Measurements from ENCODE around the gene PELI2. TPM values are rescaled to one million over a fixed set of nuclear protein-coding genes. Genes with fewer than 3 reads are reported as not detected.

The PELI2 gene
- total RNA-seq, 3 donors from 2014 or later: 14.3 to 33.4 (median 30.8) TPM

GRCh38 chr14:56268039-56268438 lies 149.8 kb downstream of the PELI2 start:
- no peaks in the 10 kb centered on the region for H3K4me1 ChIP-seq (ENCODE audit: low read depth)
- intact Hi-C loops (cut with DNase I, micrococcal nuclease): no loop called here
- H3K36me3 ChIP-seq (ENCODE audit: low read depth): no peaks in the 10 kb centered on the region
- ATAC-seq (no peak), DNase-seq (no peak)
- H3K4me3 ChIP-seq: no peak overlapping the region
- TF ChIP-seq CTCF (IDR thresholded peaks at IDR 0.05): no peak
- H3K9me3 ChIP-seq: no peaks in the 10 kb centered on the region

- ATAC-seq: no peak
- intact Hi-C loops (cut with DNase I, micrococcal nuclease): no loop called here
- no peaks in the 10 kb centered on the region for H3K9me3 ChIP-seq
- H3K4me3 ChIP-seq: no peak overlapping the region
- no peak for DNase-seq
- H3K36me3 ChIP-seq (ENCODE audit: low read depth): no peaks in the 10 kb centered on the region
- H3K4me1 ChIP-seq (ENCODE audit: low read depth): no peaks in the 10 kb centered on the region
- TF ChIP-seq CTCF (IDR thresholded peaks at IDR 0.05): no peak
Measured at GRCh38 chr14:56268673-56269072, 150.5 kb downstream of the PELI2 start.

GRCh38 chr14:56270921-56271320 lies 152.7 kb downstream of the PELI2 start:
- DNase-seq (no peak), ATAC-seq (no peak)
- Histone ChIP-seq H3K4me1 (ENCODE audit: low read depth) (no peaks in the 10 kb centered on the region), H3K36me3 (ENCODE audit: low read depth) (no peaks in the 10 kb centered on the region), H3K9me3 (no peaks in the 10 kb centered on the region), H3K4me3 (no peak overlapping the region)
- no peak for TF ChIP-seq CTCF (IDR thresholded peaks at IDR 0.05)
- intact Hi-C loops (cut with DNase I, micrococcal nuclease): no loop called here

GRCh38 chr14:56271970-56272369 lies 153.8 kb downstream of the PELI2 start:
- ATAC-seq (no peak), DNase-seq (no peak)
- Histone ChIP-seq H3K9me3 (no peaks in the 10 kb centered on the region), H3K4me1 (ENCODE audit: low read depth) (no peaks in the 10 kb centered on the region), H3K36me3 (ENCODE audit: low read depth) (no peaks in the 10 kb centered on the region), H3K4me3 (no peak overlapping the region)
- intact Hi-C loops (cut with DNase I, micrococcal nuclease): no loop called here
- no peak for TF ChIP-seq CTCF (IDR thresholded peaks at IDR 0.05)

- DNase-seq: no peak
- H3K36me3 ChIP-seq (ENCODE audit: low read depth): no peaks in the 10 kb centered on the region
- no peaks in the 10 kb centered on the region for H3K9me3 ChIP-seq
- H3K4me3 ChIP-seq: no peak overlapping the region
- H3K4me1 ChIP-seq (ENCODE audit: low read depth): no peaks in the 10 kb centered on the region
- intact Hi-C loops (cut with DNase I, micrococcal nuclease): no loop called here
- TF ChIP-seq CTCF (IDR thresholded peaks at IDR 0.05): no peak
- ATAC-seq: no peak
Measured at GRCh38 chr14:56273155-56273554, 154.9 kb downstream of the PELI2 start.

- no peaks in the 10 kb centered on the region for H3K4me1 ChIP-seq (ENCODE audit: low read depth)
- H3K36me3 ChIP-seq (ENCODE audit: low read depth): no peaks in the 10 kb centered on the region
- no peak for TF ChIP-seq CTCF (IDR thresholded peaks at IDR 0.05)
- ATAC-seq (no peak), DNase-seq (no peak)
- H3K4me3 ChIP-seq: no peak overlapping the region
- no peaks in the 10 kb centered on the region for H3K9me3 ChIP-seq
- intact Hi-C loops (cut with DNase I, micrococcal nuclease): no loop called here
Measured at GRCh38 chr14:56273951-56274350, 155.7 kb downstream of the PELI2 start.

Measured in mucosa of descending colon (tissue), 3 donors.